ENCODE results near the gene NHEJ1. TPM values are rescaled to one million over a fixed set of nuclear protein-coding genes. Genes with fewer than 3 reads are reported as not detected.

The NHEJ1 gene
- total and polyA plus RNA-seq, 9 of the 15 experiments (the other 6 are each of a cell fraction or from before 2014, with no cell fraction given), result 9.0 to 23.7 (median 13.9) TPM

DNA sequence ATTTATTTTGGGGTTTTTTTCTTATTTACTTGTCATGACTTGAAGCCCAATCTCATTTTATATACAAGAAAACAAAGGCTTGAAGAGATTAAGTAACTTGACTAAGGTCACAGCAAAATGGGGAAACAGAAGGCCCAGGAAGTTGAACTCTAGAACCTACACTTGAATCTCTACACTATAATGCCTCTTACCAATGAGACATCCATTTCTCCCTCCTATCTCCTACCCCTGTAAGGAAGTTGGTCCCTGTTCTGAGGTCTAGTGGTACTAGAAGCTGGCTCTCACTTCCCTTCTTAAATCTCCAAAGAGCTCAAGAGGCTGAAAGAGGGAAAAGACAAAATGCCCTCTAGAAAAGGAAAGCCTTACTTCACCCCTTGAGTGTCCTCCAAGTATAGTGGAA is 74.4 kb downstream of the NHEJ1 start:
- 0 out of 5 replicates have a peak, but pooled peaks cover 0 to 2% of the 10 kb centered on the region in 2 experiments for H3K4me1 ChIP-seq (replicated peaks in 1 of 2; ENCODE audit: control insufficient read depth in 2 of 2, insufficient read depth in 2 of 2, low read length in 2 of 2)
- no peaks in the 10 kb centered on the region for H3K79me2 ChIP-seq (ENCODE audit: control insufficient read depth, insufficient read depth, low read length)
- in situ Hi-C loops (cut with MboI), result no loop called here
- no peak overlapping the region for H3K27ac ChIP-seq (ENCODE audit: extremely low read depth, low read depth, low read length)
- H2AFZ ChIP-seq (ENCODE audit: low read depth, low read length), result no peak overlapping the region
- POLR2A ChIA-PET, result interaction anchor here (1.0 kb wide), 1 partner anchor 23 kb away, joined by 3 read pairs; no protein-coding TSS in a partner anchor
- TF ChIP-seq MEIS2 (IDR thresholded peaks at IDR 0.05; ENCODE audit: partially characterized antibody), result no peak
- TF ChIP-seq MAFG (tag; conservative IDR thresholded peaks at IDR 0.05), result no peak
- no peak for TF ChIP-seq CCNT2 (IDR thresholded peaks at IDR 0.05; ENCODE audit: borderline replicate concordance, extremely low read depth, insufficient read length, low read depth, low read length)
- TF ChIP-seq, protein P1, sequence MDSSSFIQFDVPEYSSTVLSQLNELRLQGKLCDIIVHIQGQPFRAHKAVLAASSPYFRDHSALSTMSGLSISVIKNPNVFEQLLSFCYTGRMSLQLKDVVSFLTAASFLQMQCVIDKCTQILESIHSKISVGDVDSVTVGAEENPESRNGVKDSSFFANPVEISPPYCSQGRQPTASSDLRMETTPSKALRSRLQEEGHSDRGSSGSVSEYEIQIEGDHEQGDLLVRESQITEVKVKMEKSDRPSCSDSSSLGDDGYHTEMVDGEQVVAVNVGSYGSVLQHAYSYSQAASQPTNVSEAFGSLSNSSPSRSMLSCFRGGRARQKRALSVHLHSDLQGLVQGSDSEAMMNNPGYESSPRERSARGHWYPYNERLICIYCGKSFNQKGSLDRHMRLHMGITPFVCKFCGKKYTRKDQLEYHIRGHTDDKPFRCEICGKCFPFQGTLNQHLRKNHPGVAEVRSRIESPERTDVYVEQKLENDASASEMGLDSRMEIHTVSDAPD (CRISPR knock-in tag; IDR thresholded peaks at IDR 0.05), result no peak
- no peak for TF ChIP-seq ZNF584 (CRISPR knock-in tag; IDR thresholded peaks at IDR 0.05; ENCODE audit: low read depth)
- TF ChIP-seq MYBL2 (IDR thresholded peaks at IDR 0.05; ENCODE audit: low read depth), result no peak
- no peak for TF ChIP-seq MYBL2 (CRISPR knock-in tag; IDR thresholded peaks at IDR 0.05; ENCODE audit: borderline replicate concordance)
- no peaks in the 10 kb centered on the region for H3K27me3 ChIP-seq (ENCODE audit: control insufficient read depth in 2 of 2, insufficient read depth in 2 of 2, low read length in 2 of 2)
- intact Hi-C loops (cut with micrococcal nuclease), result no loop called here
- H3K9me3 ChIP-seq (replicated peaks; ENCODE audit: control insufficient read depth, insufficient read depth, low read depth, low read length), result no peaks in the 10 kb centered on the region
- FAIRE-seq (no peak), ATAC-seq (no peak), DNase-seq (ENCODE audit: extremely low read depth in 1 of 4, low spot score in 3 of 4) (no peak)
- BruUV-seq (replicated peaks), result no TSS peak
- no peak overlapping the region for H3K4me3 ChIP-seq
- H4K20me1 ChIP-seq (replicated peaks; ENCODE audit: control insufficient read depth, insufficient read depth, low read length), result no peaks in the 10 kb centered on the region
- H3K36me3 ChIP-seq (ENCODE audit: control insufficient read depth, insufficient read depth, low read length), result no peaks in the 10 kb centered on the region
- peaks cover 2% of the 10 kb centered on the region for H3K9me1 ChIP-seq (ENCODE audit: control insufficient read depth, insufficient read depth, low read length)
- CTCF ChIA-PET (ENCODE audit: low intra/inter-chr PET ratio), result no interaction called here
- H3K9ac ChIP-seq (ENCODE audit: insufficient read depth in 1 of 2, low read depth in 2 of 2, low read length in 2 of 2), result no peak overlapping the region
- no peak overlapping the region for H3K4me2 ChIP-seq (ENCODE audit: insufficient read depth, low read length)

Measured in K562 (cell line).